Activated naive CD8-positive, alpha-beta T cell treated with anti-CD3 and anti-CD28 coated beads, Interleukin-2, amount 10 ng/mL, durations not matched to agents 7 days and 5 days (primary cell): ENCODE measurements around the gene MRRF. TPM values are rescaled to one million over a fixed set of nuclear protein-coding genes. Genes with fewer than 3 reads are reported as not detected.

Experiments used
- total RNA-seq, 2 experiments: library from RNA; stranded (reverse); gene quantifications; one replicate each; pipeline ENCODE4 v1.2.3, GENCODE V29; 2021

The MRRF gene
- total RNA-seq, 2 experiments from 2014 or later: 28.4 to 29.0 TPM

Other genes with a start within 250 kb of the MRRF start
- gene TTLL11, start 171.6 kb upstream of the MRRF start, total RNA-seq: 1 to 10 TPM; 3.9 to 4.1 TPM
- 10 to 100 TPM; 32.5 to 36.7 TPM for gene NDUFA8, start 105.1 kb upstream of the MRRF start, total RNA-seq
- not detected for gene MORN5, start 105.0 kb upstream of the MRRF start, total RNA-seq
- gene LHX6, start 35.9 kb upstream of the MRRF start, total RNA-seq: not detected
- 10 to 100 TPM; 20.9 to 23.4 TPM for gene RBM18, start within 50 bp of the MRRF start, total RNA-seq
- 1 to 10 TPM in 1 of 2 experiments, under 1 TPM in 1; 0.96 to 1.6 TPM for gene PTGS1, start 106.1 kb downstream of the MRRF start, total RNA-seq
- gene OR1J1, start 213.0 kb downstream of the MRRF start, total RNA-seq: not detected
- not detected for gene OR1J2, start 245.9 kb downstream of the MRRF start, total RNA-seq